Activated CD8-positive, alpha-beta T cell treated with anti-CD3 and anti-CD28 coated beads for 36 hours (primary cell): ENCODE measurements around the gene CBX7. TPM values are rescaled to one million over a fixed set of nuclear protein-coding genes. Genes with fewer than 3 reads are reported as not detected.

Experiments
- ATAC-seq: fragments of 200-7000 bp; cut with Tn5 transposase; one replicate; pipeline ENCODE4 v1.10.0; 2021; ENCODE audit warnings: mild to moderate bottlenecking, moderate library complexity
- CTCF ChIA-PET: fragments of 350-600 bp; sonication (Branson Sonifier 250); formaldehyde crosslinking; loops from one replicate; lab custom pipeline; 2021; ENCODE audit warnings: antibody characterized with exemption; lab: Charles Lee
- POLR2A ChIA-PET: fragments of 350-600 bp; sonication (Branson Sonifier 250); formaldehyde crosslinking; loops from one replicate; lab custom pipeline; 2021; ENCODE audit warnings: antibody characterized with exemption; lab: Charles Lee
- DNase-seq: peaks from one replicate; pipeline ENCODE4 v3.0.0-alpha.2; 2020
- H3K27ac Mint-ChIP-seq: one replicate; pipeline ENCODE4 v1.8.0; 2021; ENCODE audit warnings: mild to moderate bottlenecking, mixed read lengths
- H3K27me3 Mint-ChIP-seq: one replicate; pipeline ENCODE4 v1.8.0; 2021; ENCODE audit warnings: mixed read lengths
- H3K36me3 Mint-ChIP-seq: one replicate; pipeline ENCODE4 v1.8.0; 2021; ENCODE audit warnings: low read depth, mixed read lengths
- H3K4me1 Mint-ChIP-seq: one replicate; pipeline ENCODE4 v1.8.0; 2021; ENCODE audit warnings: low read depth, mixed read lengths
- H3K4me3 Mint-ChIP-seq: one replicate; pipeline ENCODE4 v1.8.0; 2021; ENCODE audit warnings: mild to moderate bottlenecking, moderate library complexity, mixed read lengths
- H3K9me3 Mint-ChIP-seq: one replicate; pipeline ENCODE4 v1.8.0; 2021; ENCODE audit warnings: mixed read lengths
- CTCF ChIP-seq: fragments of 200-600 bp; IDR thresholded peaks from one replicate; pipeline ENCODE4 v1.8.0; 2022; ENCODE audit warnings: antibody characterized with exemption, mild to moderate bottlenecking
- intact Hi-C: fragments of 100-400 bp; cut with micrococcal nuclease; formaldehyde crosslinking; loops from one replicate; pipeline ENCODE4 v1.10.0; 2022
- total RNA-seq, 2 experiments: library from RNA; stranded (reverse); gene quantifications; one replicate each; pipeline ENCODE4 v1.2.3, GENCODE V29; 2021

The CBX7 gene
- total RNA-seq, 2 experiments from 2014 or later, result 23.6 to 25.0 TPM

DNA sequence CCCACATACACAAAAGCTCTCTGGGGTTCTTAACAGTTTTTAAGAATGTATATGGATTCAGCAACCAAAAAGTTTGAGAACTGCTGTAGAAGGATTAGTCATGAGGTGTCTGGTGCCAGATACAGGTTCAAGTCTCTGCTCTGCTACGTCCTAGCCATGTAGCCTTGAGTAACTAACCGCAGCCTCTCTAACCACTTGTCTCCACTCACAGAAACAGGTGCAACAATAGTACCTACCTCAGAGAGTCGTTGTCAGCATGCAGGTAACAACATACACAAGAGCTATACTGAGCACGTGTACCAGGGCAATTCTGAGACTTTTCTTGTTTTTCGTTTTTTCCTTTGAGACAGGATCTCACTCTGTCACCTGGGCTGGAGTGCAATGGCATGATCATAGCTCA, 26.9 kb downstream of the CBX7 start:
- Mint-ChIP-seq H3K4me3 (no peak overlapping the region), H3K9me3 (no peaks in the 10 kb centered on the region), H3K27me3 (no peaks in the 10 kb centered on the region), H3K27ac (no peak overlapping the region), H3K4me1 (peaks cover 12% of the 10 kb centered on the region), H3K36me3 (no peaks in the 10 kb centered on the region)
- DNase-seq (no peak), ATAC-seq (no peak)
- intact Hi-C loops, result no loop called here
- POLR2A ChIA-PET, result no interaction called here
- TF ChIP-seq CTCF, result no peak
- CTCF ChIA-PET, result interaction anchor here (0.6 to 2.9 kb wide), 5 partner anchors 9 to 152 kb away, joined by 3 to 8 read pairs (median 3); no protein-coding TSS in a partner anchor

DNA sequence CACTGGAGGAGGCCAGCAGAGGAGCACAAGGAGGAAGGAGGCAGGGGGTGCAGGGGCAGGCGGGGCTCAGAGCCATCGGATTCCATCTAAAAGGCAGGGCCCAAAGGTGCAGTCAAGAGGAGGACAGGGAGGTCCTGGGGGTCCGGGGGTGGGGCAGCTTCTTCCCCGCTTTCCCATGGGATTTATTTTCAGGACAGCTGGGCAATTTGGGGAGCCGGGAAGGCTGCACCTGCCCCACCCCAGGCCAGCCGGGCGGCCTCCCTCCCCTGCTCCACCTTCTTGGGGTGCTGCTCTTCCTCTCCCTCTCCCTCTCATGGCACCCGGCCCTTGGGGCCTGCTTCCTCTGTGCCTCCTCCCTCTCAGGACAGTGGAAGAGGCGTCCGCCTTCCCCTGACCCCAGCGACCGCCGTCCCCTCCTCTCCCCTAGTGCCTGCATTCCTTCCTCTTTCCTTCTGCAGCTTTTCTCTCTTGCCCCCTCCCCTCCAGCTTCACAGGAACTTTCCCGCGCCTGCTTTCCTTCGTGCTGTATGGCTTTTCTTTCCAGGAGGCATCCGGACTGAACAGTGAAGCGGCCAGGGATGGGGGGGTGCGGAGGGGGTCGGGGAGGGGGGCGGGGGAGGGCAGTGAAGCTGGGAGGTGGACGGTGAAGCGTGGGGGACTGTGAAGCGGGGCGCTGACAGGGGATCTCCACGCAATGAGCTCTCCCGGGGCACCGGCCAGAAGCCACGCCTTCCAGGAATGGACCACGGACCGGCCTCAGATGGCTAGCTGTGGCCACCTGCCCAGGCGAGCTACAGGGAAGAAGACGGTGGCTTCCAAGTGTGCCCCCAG, 28.5 kb downstream of the CBX7 start:
- Mint-ChIP-seq H3K36me3 (no peaks in the 10 kb centered on the region), H3K4me3 (no peak overlapping the region), H3K27ac (no peak overlapping the region), H3K9me3 (no peaks in the 10 kb centered on the region), H3K4me1 (peaks cover 14% of the 10 kb centered on the region), H3K27me3 (no peaks in the 10 kb centered on the region)
- intact Hi-C loops, result no loop called here
- no peak for ATAC-seq
- POLR2A ChIA-PET, result interaction anchor here (0.8 kb wide), 2 partner anchors 10 to 43 kb away, joined by 3 read pairs; no protein-coding TSS in a partner anchor
- CTCF ChIA-PET, result interaction anchor here (1.1 to 2.9 kb wide), 4 partner anchors 11 to 121 kb away, joined by 3 to 9 read pairs (median 6); no protein-coding TSS in a partner anchor
- TF ChIP-seq CTCF, result no peak
- DNase-seq, result no peak

GRCh38 chr22:39122772-39123470, 29.6 kb downstream of the CBX7 start:
- H3K4me3 Mint-ChIP-seq, result no peak overlapping the region
- no peaks in the 10 kb centered on the region for H3K9me3 Mint-ChIP-seq
- no peak overlapping the region for H3K27ac Mint-ChIP-seq
- H3K27me3 Mint-ChIP-seq, result no peaks in the 10 kb centered on the region
- ATAC-seq (no peak), DNase-seq (no peak)
- ChIA-PET CTCF (interaction anchor here (1.5 to 1.9 kb wide), 3 partner anchors 17 to 119 kb away, joined by 4 to 9 read pairs (median 8); no protein-coding TSS in a partner anchor), POLR2A (interaction anchor here (0.5 kb wide), 1 partner anchor 115 kb away, joined by 3 read pairs; no protein-coding TSS in a partner anchor)
- intact Hi-C loops, result no loop called here
- H3K36me3 Mint-ChIP-seq, result no peaks in the 10 kb centered on the region
- H3K4me1 Mint-ChIP-seq, result peaks cover 18% of the 10 kb centered on the region
- TF ChIP-seq CTCF, result no peak

DNA sequence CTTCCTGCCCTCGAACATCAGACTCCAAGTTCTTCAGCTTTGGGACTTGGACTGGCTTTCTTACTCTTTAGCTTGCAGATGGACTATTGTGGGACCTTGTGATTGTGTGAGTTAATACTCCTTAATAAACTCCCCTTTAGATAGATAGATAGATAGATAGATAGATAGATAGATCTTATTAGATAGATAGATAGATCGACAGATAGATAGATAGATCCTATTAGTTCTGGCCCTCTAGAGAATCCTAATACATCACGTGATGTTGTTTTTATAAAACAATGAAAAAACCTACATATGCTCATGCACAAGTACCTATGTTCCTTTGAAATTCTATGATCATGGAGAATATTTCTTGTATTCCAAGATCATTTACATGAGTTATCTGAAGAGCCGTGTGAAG, 31.5 kb downstream of the CBX7 start:
- DNase-seq (no peak), ATAC-seq (no peak)
- ChIA-PET CTCF (interaction anchor here (1.1 to 1.9 kb wide), 5 partner anchors 22 to 251 kb away, joined by 3 to 8 read pairs (median 4); no protein-coding TSS in a partner anchor), POLR2A (no interaction called here)
- H3K4me3 Mint-ChIP-seq, result no peak overlapping the region
- H3K4me1 Mint-ChIP-seq, result peaks cover 35% of the 10 kb centered on the region
- no peak for TF ChIP-seq CTCF
- intact Hi-C loops, result no loop called here
- H3K27me3 Mint-ChIP-seq, result no peaks in the 10 kb centered on the region
- no peaks in the 10 kb centered on the region for H3K36me3 Mint-ChIP-seq
- no peak overlapping the region for H3K27ac Mint-ChIP-seq
- H3K9me3 Mint-ChIP-seq, result no peaks in the 10 kb centered on the region
